B cell (primary cell): Measurements from ENCODE around the gene GARS1. TPM values are rescaled to one million over a fixed set of nuclear protein-coding genes. Genes with fewer than 3 reads are reported as not detected.
A peak's percentile ranks its signal among the peaks of the same experiment; 100 is the strongest.

Source experiments
- ATAC-seq: fragments of 200-7000 bp; cut with Tn5 transposase; one replicate; pipeline ENCODE4 v1.10.0; 2021; ENCODE audit warnings: low read depth, mild to moderate bottlenecking, moderate number of reproducible peaks, moderate library complexity
- CTCF ChIA-PET: fragments of 350-600 bp; sonication (Branson Sonifier 250); formaldehyde crosslinking; loops from one replicate; lab custom pipeline; 2021; ENCODE audit warnings: antibody characterized with exemption, inconsistent platforms; lab: Charles Lee
- POLR2A ChIA-PET: fragments of 350-600 bp; sonication (Branson Sonifier 250); formaldehyde crosslinking; loops from one replicate; lab custom pipeline; 2021; ENCODE audit warnings: antibody characterized with exemption; lab: Charles Lee
- DNase-seq: peaks from one replicate; pipeline ENCODE4 v3.0.0; 2013
- H2AFZ ChIP-seq: 2 replicates; pipeline ENCODE4 v1.6.1; 2012; ENCODE audit warnings: mild to moderate bottlenecking, low read depth, low read length; ENCODE audit not compliant: insufficient read depth, poor library complexity, severe bottlenecking
- H3K27ac ChIP-seq, 2 donors: 1 replicate in 1 of 2; 2 replicates in 1 of 2; pipeline ENCODE4 v1.5.1; 2012 to 2013; ENCODE audit warnings: low read length in 2 of 2, mild to moderate bottlenecking in 2 of 2, moderate library complexity in 1 of 2
- H3K27me3 ChIP-seq, 4 experiments: fragments of 200-600 bp in 1 of 4; sonication (generic) in 1 of 4; replicated peaks in 1 of 4; 1 replicate in 2 of 4; 2 replicates in 2 of 4; pipeline versions ENCODE4 v1.6.1 to v1.7.0; 2013 to 2016; ENCODE audit warnings: low read length in 3 of 4, mild to moderate bottlenecking in 2 of 4, mixed read lengths in 1 of 4, moderate library complexity in 1 of 4; ENCODE audit not compliant: insufficient read depth in 4 of 4, control insufficient read depth in 3 of 4; ENCODE audit errors: control extremely low read depth in 1 of 4
- H3K36me3 ChIP-seq, 2 experiments: replicated peaks in 1 of 2; 1 replicate in 1 of 2; 2 replicates in 1 of 2; pipeline versions ENCODE4 v1.6.1 to v1.7.1; 2013; ENCODE audit warnings: low read length in 1 of 2; ENCODE audit not compliant: insufficient read depth in 2 of 2, control insufficient read depth in 1 of 2; ENCODE audit errors: control extremely low read depth in 1 of 2, extremely low read depth in 1 of 2
- H3K4me1 ChIP-seq, 2 donors: fragments of 200-600 bp in 1 of 2; sonication (generic) in 1 of 2; 1 replicate in 1 of 2; 2 replicates in 1 of 2; pipeline versions ENCODE4 v1.5.1 to v1.6.1; 2013 to 2017; ENCODE audit warnings: low read length in 2 of 2; ENCODE audit not compliant: control insufficient read depth in 2 of 2, insufficient read depth in 2 of 2
- H3K4me2 ChIP-seq: replicated peaks from 2 replicates; pipeline ENCODE3; 2012; ENCODE audit warnings: mild to moderate bottlenecking, low read depth, low read length; ENCODE audit not compliant: poor library complexity, severe bottlenecking
- H3K4me3 ChIP-seq, 5 experiments: fragments of 200-600 bp in 1 of 5; sonication (generic) in 1 of 5; 1 replicate in 3 of 5; 2 replicates in 2 of 5; pipeline versions ENCODE4 v1.5.1 to v1.7.0; 2011 to 2016; ENCODE audit warnings: low read length in 4 of 5, mild to moderate bottlenecking in 4 of 5, low read depth in 2 of 5, control low read depth in 1 of 5, moderate library complexity in 1 of 5; ENCODE audit not compliant: insufficient read depth in 1 of 5; ENCODE audit errors: control extremely low read depth in 1 of 5, extremely low read depth in 1 of 5
- H3K79me2 ChIP-seq: fragments of 200-600 bp; sonication (generic); one replicate; pipeline ENCODE4 v1.6.0; 2016; ENCODE audit warnings: low read length; ENCODE audit not compliant: control insufficient read depth, insufficient read depth
- H3K9ac ChIP-seq: fragments of 200-600 bp; sonication (generic); 2 replicates; pipeline ENCODE4 v1.6.1; 2017; ENCODE audit warnings: mild to moderate bottlenecking, low read length, moderate library complexity
- H3K9me3 ChIP-seq, 3 donors: one replicate each; pipeline versions ENCODE4 v1.6.1 to v1.7.1; 2013; ENCODE audit warnings: low read length in 2 of 3; ENCODE audit not compliant: control insufficient read depth in 2 of 3, insufficient read depth in 1 of 3; ENCODE audit errors: control extremely low read depth in 1 of 3
- H4K20me1 ChIP-seq: 2 replicates; pipeline ENCODE4 v1.6.0; 2012; ENCODE audit warnings: mild to moderate bottlenecking, low read length; ENCODE audit not compliant: insufficient read depth, control insufficient read depth, poor library complexity, severe bottlenecking
- H3K27ac Mint-ChIP-seq: one replicate; pipeline ENCODE4 v1.8.0; 2021; ENCODE audit warnings: mixed read lengths
- H3K27me3 Mint-ChIP-seq: one replicate; pipeline ENCODE4 v1.8.0; 2021; ENCODE audit warnings: mixed read lengths
- H3K4me1 Mint-ChIP-seq: one replicate; pipeline ENCODE4 v1.8.0; 2021; ENCODE audit warnings: mixed read lengths
- H3K4me3 Mint-ChIP-seq: one replicate; pipeline ENCODE4 v1.8.0; 2021; ENCODE audit warnings: mixed read lengths
- H3K9me3 Mint-ChIP-seq: one replicate; pipeline ENCODE4 v1.8.0; 2022; ENCODE audit warnings: mixed read lengths; ENCODE audit not compliant: insufficient read depth
- CTCF ChIP-seq: fragments of 200-600 bp; IDR thresholded peaks from one replicate; pipeline ENCODE4 v1.8.0; 2022; ENCODE audit warnings: antibody characterized with exemption, mild to moderate bottlenecking
- EZH2 ChIP-seq: IDR thresholded peaks from 2 replicates; pipeline ENCODE4 v1.6.1; 2012; ENCODE audit warnings: borderline replicate concordance, low read depth, mild to moderate bottlenecking, moderate library complexity, low read length; ENCODE audit not compliant: insufficient read depth, poor library complexity, severe bottlenecking
- WGBS: methylation state at CpG from one replicate; pipeline ENCODE4 v1.1.5; 2013; ENCODE audit warnings: missing lambda C conversion rate; ENCODE audit not compliant: insufficient coverage; 5-methylcytosine and 5-hydroxymethylcytosine counted together
- intact Hi-C: fragments of 100-400 bp; cut with micrococcal nuclease; formaldehyde crosslinking; loops from one replicate; pipeline ENCODE4 v1.10.0; 2022
- polyA plus RNA-seq: library from polyadenylated mRNA; depleted of rRNA; stranded (reverse); fragments of >200 nt; gene quantifications from 2 replicates; pipeline ENCODE4 v1.2.3, GENCODE V29; 2012
- total RNA-seq, 2 donors: library from RNA; stranded (reverse); fragments of 120-200 nt in 1 of 2; gene quantifications; 1 replicate in 1 of 2; 2 replicates in 1 of 2; pipeline versions ENCODE4 v1.2.3 to v1.2.4, GENCODE V29; 2013 to 2022

GARS1 gene
- total and polyA plus RNA-seq, 2 donors (not counting 1 experiment from before 2014, with no cell fraction given) = 54.9 to 61.7 TPM

- H3K4me2 ChIP-seq = peak overlapping the region; percentile 96
- ATAC-seq = no peak
- H3K27me3 ChIP-seq = no peaks in the 10 kb centered on the region
- Mint-ChIP-seq H3K9me3 (no peaks in the 10 kb centered on the region), H3K4me3 (peak overlapping the region; percentile 95), H3K27ac (peak overlapping the region; percentile 97), H3K27me3 (no peaks in the 10 kb centered on the region), H3K4me1 (peaks cover 56% of the 10 kb centered on the region)
- TF ChIP-seq CTCF (no peak), EZH2 (no peak)
- peaks cover 4 to 13% of the 10 kb centered on the region in 2 experiments for H3K36me3 ChIP-seq
- H3K4me3 ChIP-seq = peak overlapping the region; percentile 69 to 98 (median 92)
- H2AFZ ChIP-seq = peak overlapping the region; percentile 95
- H3K27ac ChIP-seq = peak overlapping the region; percentile 89 to 98
- no peaks in the 10 kb centered on the region for H4K20me1 ChIP-seq
- peaks cover 63% of the 10 kb centered on the region for H3K79me2 ChIP-seq
- CTCF ChIA-PET = no interaction called here
- POLR2A ChIA-PET = no interaction called here
- DNase-seq = no peak
- peak overlapping the region; percentile 98 for H3K9ac ChIP-seq
- 7% methylated on average over 7 of the region's 13 CpGs for WGBS
- intact Hi-C loops = loop anchor here (2.0 to 10.0 kb wide), 4 partner anchors 91 to 1899 kb away; partner anchors contain the start of genes AVL9, FKBP14, GGCT and LSM5
- peaks cover 21 to 24% of the 10 kb centered on the region in 2 donors for H3K4me1 ChIP-seq
- no peaks in the 10 kb centered on the region for H3K9me3 ChIP-seq
Observed at GRCh38 chr7:30595436-30596013, 847 bp downstream of the GARS1 start.

- TF ChIP-seq EZH2 (no peak), CTCF (no peak)
- ChIA-PET CTCF (no interaction called here), POLR2A (no interaction called here)
- H3K9ac ChIP-seq = peak overlapping the region; percentile 98
- intact Hi-C loops = loop anchor here (10.0 kb wide), 2 partner anchors 461 to 1899 kb away; partner anchors contain the start of genes AVL9, LSM5 and MTURN
- Mint-ChIP-seq H3K4me1 (peaks cover 54% of the 10 kb centered on the region), H3K9me3 (no peaks in the 10 kb centered on the region), H3K27me3 (no peaks in the 10 kb centered on the region), H3K27ac (peak overlapping the region; percentile 97), H3K4me3 (peak overlapping the region; percentile 95)
- no peaks in the 10 kb centered on the region for H4K20me1 ChIP-seq
- H2AFZ ChIP-seq = peak overlapping the region; percentile 95
- ATAC-seq = no peak
- peak overlapping the region in 1 of 2 donors; percentile 98 for H3K27ac ChIP-seq
- H3K27me3 ChIP-seq = no peaks in the 10 kb centered on the region
- peaks cover 59% of the 10 kb centered on the region for H3K79me2 ChIP-seq
- no peaks in the 10 kb centered on the region for H3K9me3 ChIP-seq
- peak overlapping the region; percentile 96 for H3K4me2 ChIP-seq
- peak; percentile 19 for DNase-seq
- peak overlapping the region; percentile 69 to 98 (median 92) for H3K4me3 ChIP-seq
- H3K36me3 ChIP-seq = peaks cover 5 to 19% of the 10 kb centered on the region in 2 experiments
- H3K4me1 ChIP-seq = peaks cover 21 to 24% of the 10 kb centered on the region in 2 donors
- WGBS = 64% methylated on average over 10 of the region's 14 CpGs
Observed at GRCh38 chr7:30596014-30596641, 1.4 kb downstream of the GARS1 start.
